Measurements from ENCODE around the gene SHMT1. TPM values are rescaled to one million over a fixed set of nuclear protein-coding genes. Genes with fewer than 3 reads are reported as not detected.

Gene SHMT1
- total and polyA plus RNA-seq, 8 donors, result 23.3 to 45.3 (median 26.9) TPM

DNA sequence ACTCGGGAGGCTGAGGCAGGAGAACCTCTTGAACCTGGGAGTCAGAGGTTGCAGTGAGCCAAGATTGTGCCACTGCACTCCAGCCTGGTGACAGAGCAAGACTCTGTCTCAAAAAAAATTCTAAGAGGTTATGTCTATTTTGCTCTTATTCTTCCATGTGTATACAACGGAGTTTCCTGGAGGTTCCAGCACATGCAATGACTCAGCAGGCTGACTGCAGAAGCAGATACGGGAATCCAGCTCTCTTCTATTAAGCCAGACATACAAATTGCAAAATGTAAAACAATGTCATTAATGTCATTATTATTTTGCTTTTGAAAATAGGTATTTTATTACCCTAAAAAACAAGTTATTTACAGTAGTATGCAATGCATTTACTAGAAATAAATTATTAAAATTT is 84.5 kb downstream of the SHMT1 start:
- ATAC-seq (no peak), DNase-seq (no peak)
- Histone ChIP-seq H3K9me3 (no peaks in the 10 kb centered on the region), H3K36me3 (peaks cover 3 to 96% of the 10 kb centered on the region in 2 donors), H3K27me3 (no peaks in the 10 kb centered on the region), H3K4me1 (no peaks in the 10 kb centered on the region), H3K4me3 (no peak overlapping the region), H3K27ac (no peak overlapping the region)
- intact Hi-C loops (cut with DNase I), result no loop called here
- TF ChIP-seq, protein P1, sequence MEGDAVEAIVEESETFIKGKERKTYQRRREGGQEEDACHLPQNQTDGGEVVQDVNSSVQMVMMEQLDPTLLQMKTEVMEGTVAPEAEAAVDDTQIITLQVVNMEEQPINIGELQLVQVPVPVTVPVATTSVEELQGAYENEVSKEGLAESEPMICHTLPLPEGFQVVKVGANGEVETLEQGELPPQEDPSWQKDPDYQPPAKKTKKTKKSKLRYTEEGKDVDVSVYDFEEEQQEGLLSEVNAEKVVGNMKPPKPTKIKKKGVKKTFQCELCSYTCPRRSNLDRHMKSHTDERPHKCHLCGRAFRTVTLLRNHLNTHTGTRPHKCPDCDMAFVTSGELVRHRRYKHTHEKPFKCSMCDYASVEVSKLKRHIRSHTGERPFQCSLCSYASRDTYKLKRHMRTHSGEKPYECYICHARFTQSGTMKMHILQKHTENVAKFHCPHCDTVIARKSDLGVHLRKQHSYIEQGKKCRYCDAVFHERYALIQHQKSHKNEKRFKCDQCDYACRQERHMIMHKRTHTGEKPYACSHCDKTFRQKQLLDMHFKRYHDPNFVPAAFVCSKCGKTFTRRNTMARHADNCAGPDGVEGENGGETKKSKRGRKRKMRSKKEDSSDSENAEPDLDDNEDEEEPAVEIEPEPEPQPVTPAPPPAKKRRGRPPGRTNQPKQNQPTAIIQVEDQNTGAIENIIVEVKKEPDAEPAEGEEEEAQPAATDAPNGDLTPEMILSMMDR (IDR thresholded peaks at IDR 0.05), result no peak

Small RNAs within 50 kb of the gene (microRNA-seq; reads per million reads assigned to microRNA genes)
- 0 reads per million in 2 donors for gene MIR6778

Other genes with a start within 250 kb of the SHMT1 start
- 10 to 100 TPM; 87.6 to 99.6 TPM for gene ALKBH5, start 179.7 kb downstream of the SHMT1 start, total RNA-seq
- 10 to 100 TPM; 53.6 to 68.2 (median 59.8) TPM for gene ALKBH5, start 179.7 kb downstream of the SHMT1 start, polyA plus RNA-seq (ENCODE audit: insufficient read length in 6 of 6)
- gene LLGL1, start 137.9 kb downstream of the SHMT1 start, total RNA-seq, result 10 to 100 TPM; 14.4 to 17.8 TPM
- gene LLGL1, start 137.9 kb downstream of the SHMT1 start, polyA plus RNA-seq (ENCODE audit: insufficient read length in 6 of 6), result 10 to 100 TPM; 28.4 to 40.9 (median 36.9) TPM
- gene FLII, start 104.8 kb downstream of the SHMT1 start, total RNA-seq, result 100 to 1,000 TPM; 313 to 381 TPM
- 100 to 1,000 TPM; 124 to 158 (median 142) TPM for gene FLII, start 104.8 kb downstream of the SHMT1 start, polyA plus RNA-seq (ENCODE audit: insufficient read length in 6 of 6)
- gene MIEF2, start 102.9 kb downstream of the SHMT1 start, total RNA-seq, result 10 to 100 TPM in 1 of 2 donors, 1 to 10 TPM in 1; 9.0 to 16.3 TPM
- 10 to 100 TPM in 4 of 6 donors, 1 to 10 TPM in 2; 8.3 to 12.5 (median 11.1) TPM for gene MIEF2, start 102.9 kb downstream of the SHMT1 start, polyA plus RNA-seq (ENCODE audit: insufficient read length in 6 of 6)
- gene TOP3A, start 48.6 kb downstream of the SHMT1 start, total RNA-seq, result 10 to 100 TPM; 24.7 to 43.8 TPM
- 10 to 100 TPM; 47.6 to 65.1 (median 52.3) TPM for gene TOP3A, start 48.6 kb downstream of the SHMT1 start, polyA plus RNA-seq (ENCODE audit: insufficient read length in 6 of 6)
- gene SMCR8, start 48.3 kb downstream of the SHMT1 start, total RNA-seq, result 10 to 100 TPM; 16.7 to 23.4 TPM
- gene SMCR8, start 48.3 kb downstream of the SHMT1 start, polyA plus RNA-seq (ENCODE audit: insufficient read length in 6 of 6), result 10 to 100 TPM; 12.0 to 13.7 (median 13.0) TPM
- 1 to 10 TPM; 2.3 to 3.1 TPM for gene EVPLL, start 14.2 kb upstream of the SHMT1 start, total RNA-seq
- gene EVPLL, start 14.2 kb upstream of the SHMT1 start, polyA plus RNA-seq (ENCODE audit: insufficient read length in 6 of 6), result 1 to 10 TPM in 1 of 6 donors, under 1 TPM in 5; 0.26 to 1.3 (median 0.74) TPM
- under 1 TPM in 1 of 2 donors, not detected in 1; 0.45 TPM for gene LGALS9C, start 113.2 kb upstream of the SHMT1 start, total RNA-seq
- gene LGALS9C, start 113.2 kb upstream of the SHMT1 start, polyA plus RNA-seq (ENCODE audit: insufficient read length in 6 of 6), result under 1 TPM in 2 of 6 donors, not detected in 4; 0.13 to 0.17 TPM